Neuronal stem cell (in vitro differentiated cells): ENCODE data around the gene NAP1L4.
A peak's percentile ranks its signal among the peaks of the same experiment; 100 is the strongest.

Source experiments
- DNase-seq: peaks from one replicate; pipeline ENCODE4 v3.0.0-alpha.2; 2013; ENCODE audit warnings: low spot score
- H2AFZ ChIP-seq: one replicate; pipeline ENCODE4 v1.6.1; 2013; ENCODE audit warnings: mild to moderate bottlenecking, low read length, inconsistent platforms
- H2AK5ac ChIP-seq: 2 replicates; pipeline ENCODE4 v1.6.1; 2013; ENCODE audit warnings: low read depth, mild to moderate bottlenecking, inconsistent platforms, low read length, moderate library complexity, mixed read lengths
- H2BK120ac ChIP-seq: 2 replicates; pipeline ENCODE4 v1.6.1; 2013; ENCODE audit warnings: low read depth, mild to moderate bottlenecking, inconsistent platforms, low read length, moderate library complexity, mixed read lengths
- H2BK12ac ChIP-seq: one replicate; pipeline ENCODE4 v1.6.1; 2013; ENCODE audit warnings: low read length, inconsistent platforms
- H2BK15ac ChIP-seq: 2 replicates; pipeline ENCODE4 v1.6.1; 2013; ENCODE audit warnings: mild to moderate bottlenecking, low read length, inconsistent platforms, mixed read lengths
- H2BK5ac ChIP-seq: one replicate; pipeline ENCODE4 v1.6.1; 2013; ENCODE audit warnings: inconsistent platforms, mild to moderate bottlenecking, low read length, moderate library complexity
- H3K14ac ChIP-seq: one replicate; pipeline ENCODE4 v1.6.1; 2013; ENCODE audit warnings: low read length, inconsistent platforms
- H3K18ac ChIP-seq: 2 replicates; pipeline ENCODE4 v1.6.1; 2013; ENCODE audit warnings: low read length, inconsistent platforms
- H3K23ac ChIP-seq: 2 replicates; pipeline ENCODE4 v1.6.1; 2013; ENCODE audit warnings: low read depth, mild to moderate bottlenecking, mixed read lengths, low read length, inconsistent platforms; ENCODE audit not compliant: poor library complexity
- H3K27ac ChIP-seq: replicated peaks from 3 replicates; pipeline ENCODE4 v1.5.1; 2013; ENCODE audit warnings: low read length, inconsistent platforms
- H3K27me3 ChIP-seq, 3 experiments: 2 replicates each; pipeline ENCODE4 v1.6.1; 2013; ENCODE audit warnings: low read length in 3 of 3, mild to moderate bottlenecking in 2 of 3, inconsistent platforms in 1 of 3, low read depth in 1 of 3, mixed read lengths in 1 of 3, moderate library complexity in 1 of 3; ENCODE audit not compliant: control insufficient read depth in 3 of 3, insufficient read depth in 3 of 3
- H3K36me3 ChIP-seq, 2 donors: replicated peaks in 1 of 2; 2 replicates each; pipeline ENCODE4 v1.6.1; 2013; ENCODE audit warnings: low read length in 2 of 2; ENCODE audit not compliant: control insufficient read depth in 2 of 2, insufficient read depth in 2 of 2
- H3K4ac ChIP-seq: 2 replicates; pipeline ENCODE4 v1.6.1; 2013; ENCODE audit warnings: inconsistent platforms, mild to moderate bottlenecking, low read length, moderate library complexity
- H3K4me1 ChIP-seq, 2 donors: 1 replicate in 1 of 2; 2 replicates in 1 of 2; pipeline ENCODE4 v1.6.1; 2013; ENCODE audit warnings: low read length in 2 of 2, low read depth in 1 of 2; ENCODE audit not compliant: control insufficient read depth in 2 of 2, insufficient read depth in 1 of 2
- H3K4me2 ChIP-seq: one replicate; pipeline ENCODE4 v1.6.1; 2013; ENCODE audit warnings: mild to moderate bottlenecking, low read length, inconsistent platforms; ENCODE audit not compliant: insufficient read depth, poor library complexity, severe bottlenecking
- H3K4me3 ChIP-seq, 2 donors: 2 replicates each; pipeline ENCODE4 v1.5.1; 2013; ENCODE audit warnings: low read length in 2 of 2, mild to moderate bottlenecking in 2 of 2, inconsistent platforms in 1 of 2, moderate library complexity in 1 of 2
- H3K79me1 ChIP-seq: one replicate; pipeline ENCODE4 v1.6.1; 2013; ENCODE audit warnings: low read depth, mild to moderate bottlenecking, inconsistent platforms, low read length, moderate library complexity
- H3K9ac ChIP-seq: one replicate; pipeline ENCODE4 v1.6.1; 2013; ENCODE audit warnings: mild to moderate bottlenecking, low read depth, low read length, inconsistent platforms; ENCODE audit not compliant: poor library complexity
- H3K9me3 ChIP-seq, 2 donors: replicated peaks in 1 of 2; 2 replicates each; pipeline versions ENCODE3 to v1.6.1; 2013; ENCODE audit warnings: low read length in 2 of 2, mild to moderate bottlenecking in 2 of 2, inconsistent platforms in 1 of 2, low read depth in 1 of 2, mixed read lengths in 1 of 2, moderate library complexity in 1 of 2; ENCODE audit not compliant: control insufficient read depth in 2 of 2, insufficient read depth in 1 of 2
- H4K8ac ChIP-seq: one replicate; pipeline ENCODE4 v1.6.1; 2013; ENCODE audit warnings: low read depth, mild to moderate bottlenecking, inconsistent platforms, low read length, moderate library complexity
- H4K91ac ChIP-seq: one replicate; pipeline ENCODE4 v1.6.1; 2013; ENCODE audit warnings: low read length, low read depth, mild to moderate bottlenecking, inconsistent platforms; ENCODE audit not compliant: poor library complexity
- WGBS, 2 donors: extraction: QIAGEN DNeasy Blood & Tissue Kit; methylation state at CpG; one replicate each; pipeline ENCODE4 v1.1.7; 2013; ENCODE audit warnings: missing lambda C conversion rate in 2 of 2, mixed read lengths in 1 of 2; ENCODE audit not compliant: insufficient read length in 2 of 2, insufficient replicate concordance in 1 of 2; ENCODE audit errors: extremely low coverage in 2 of 2; 5-methylcytosine and 5-hydroxymethylcytosine counted together

Gene NAP1L4

GRCh38 chr11:2931771-2932738, 60.1 kb downstream of the NAP1L4 start:
- H3K36me3 ChIP-seq, result no peaks in the 10 kb centered on the region
- H4K8ac ChIP-seq, result no peak overlapping the region
- no peak overlapping the region for H2BK120ac ChIP-seq
- H2BK5ac ChIP-seq, result peak overlapping the region; percentile 75
- H3K9ac ChIP-seq, result peak overlapping the region; percentile 21
- H3K9me3 ChIP-seq, result peaks cover 11 to 12% of the 10 kb centered on the region in 2 donors
- no peak overlapping the region for H3K14ac ChIP-seq
- H3K23ac ChIP-seq, result no peak overlapping the region
- peak overlapping the region; percentile 98 for H2AK5ac ChIP-seq
- no peak overlapping the region for H4K91ac ChIP-seq
- no peak for DNase-seq
- peaks cover 6 to 7% of the 10 kb centered on the region in 2 donors for H3K4me1 ChIP-seq
- H3K4me2 ChIP-seq, result no peak overlapping the region
- no CpG with 5 or more reads among the region's 13 CpGs for WGBS, 2 donors
- no peak overlapping the region for H3K4ac ChIP-seq
- peak overlapping the region; percentile 57 for H3K18ac ChIP-seq
- peaks cover 29 to 59% (median 45%) of the 10 kb centered on the region in 3 experiments for H3K27me3 ChIP-seq
- H3K79me1 ChIP-seq, result no peaks in the 10 kb centered on the region
- H2BK15ac ChIP-seq, result peak overlapping the region; percentile 37
- no peak overlapping the region for H3K27ac ChIP-seq
- H3K4me3 ChIP-seq, result no peak overlapping the region
- no peak overlapping the region for H2BK12ac ChIP-seq
- H2AFZ ChIP-seq, result no peak overlapping the region

- Histone ChIP-seq H3K36me3 (no peaks in the 10 kb centered on the region), H4K8ac (no peak overlapping the region), H2AFZ (no peak overlapping the region), H3K27ac (no peak overlapping the region), H2AK5ac (peak overlapping the region; percentile 98), H3K4me1 (peaks cover 6 to 7% of the 10 kb centered on the region in 2 donors), H3K18ac (no peak overlapping the region), H3K9ac (peak overlapping the region; percentile 21), H3K23ac (no peak overlapping the region), H3K9me3 (peaks cover 11 to 15% of the 10 kb centered on the region in 2 donors), H3K4ac (no peak overlapping the region), H2BK15ac (no peak overlapping the region), H3K14ac (peak overlapping the region; percentile 38), H3K4me2 (no peak overlapping the region), H2BK5ac (peak overlapping the region; percentile 87), H3K79me1 (no peaks in the 10 kb centered on the region), H2BK120ac (no peak overlapping the region), H3K27me3 (peaks cover 29 to 66% (median 50%) of the 10 kb centered on the region in 3 experiments), H3K4me3 (no peak overlapping the region), H2BK12ac (peak overlapping the region; percentile 90), H4K91ac (no peak overlapping the region)
- no CpG with 5 or more reads among the region's 4 CpGs for WGBS, 2 donors
- DNase-seq, result no peak
Measured at GRCh38 chr11:2931420-2931746, 60.7 kb downstream of the NAP1L4 start.

GRCh38 chr11:2930704-2931419, 61.3 kb downstream of the NAP1L4 start:
- Histone ChIP-seq H3K9me3 (peaks cover 11 to 15% of the 10 kb centered on the region in 2 donors), H3K4me2 (peak overlapping the region; percentile 52), H3K14ac (peak overlapping the region; percentile 56), H2BK12ac (peak overlapping the region; percentile 90), H3K27me3 (peaks cover 29 to 66% (median 50%) of the 10 kb centered on the region in 3 experiments), H3K18ac (peak overlapping the region; percentile 74), H3K4me3 (no peak overlapping the region), H2BK120ac (no peak overlapping the region), H2AFZ (peak overlapping the region; percentile 62), H3K36me3 (no peaks in the 10 kb centered on the region), H3K4me1 (peaks cover 6 to 7% of the 10 kb centered on the region in 2 donors), H2AK5ac (peak overlapping the region; percentile 98), H3K4ac (no peak overlapping the region), H3K79me1 (no peaks in the 10 kb centered on the region), H3K23ac (no peak overlapping the region), H4K91ac (no peak overlapping the region), H2BK5ac (peak overlapping the region; percentile 87), H3K9ac (peak overlapping the region; percentile 21), H3K27ac (no peak overlapping the region), H2BK15ac (no peak overlapping the region), H4K8ac (no peak overlapping the region)
- DNase-seq, result peak; percentile 24
- no CpG with 5 or more reads among the region's 21 CpGs for WGBS, 2 donors
